GM21447 (cell line): Measurements from ENCODE around the gene ANG.
"Not testable (repeated sequence)": the region's sequence is repeated elsewhere in the genome, so short reads cannot be mapped to it uniquely, and the experiment has no call there.

Source experiments
- ATAC-seq: cut with Tn5 transposase; IDR thresholded peaks from one replicate; pipeline ENCODE4 v1.9.1; 2021; ENCODE audit not compliant: unreplicated experiment

Gene ANG

GRCh38 chr14:20698018-20698329 lies 9.4 kb downstream of the ANG start:
- no peak for ATAC-seq

DNA sequence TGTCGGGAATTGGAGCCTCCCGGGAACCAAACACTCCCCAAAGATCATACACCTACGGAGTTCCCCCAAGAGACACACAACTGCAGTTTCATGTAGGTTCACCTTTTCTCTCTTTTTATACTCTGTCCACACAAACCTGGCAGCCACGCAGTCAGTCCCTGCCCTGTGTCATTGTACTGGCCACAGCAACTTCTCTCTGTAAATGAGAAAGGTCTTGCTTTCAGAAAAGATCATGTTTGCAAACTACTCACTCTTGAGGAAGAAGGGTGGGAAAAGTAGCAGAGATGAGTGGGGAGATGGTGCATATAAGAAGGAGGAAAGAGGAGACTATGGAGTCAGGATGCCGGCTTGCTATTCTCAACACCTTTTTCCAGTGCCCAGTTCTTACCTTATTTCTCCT lies 10.4 kb downstream of the ANG start:
- ATAC-seq: no peak

DNA sequence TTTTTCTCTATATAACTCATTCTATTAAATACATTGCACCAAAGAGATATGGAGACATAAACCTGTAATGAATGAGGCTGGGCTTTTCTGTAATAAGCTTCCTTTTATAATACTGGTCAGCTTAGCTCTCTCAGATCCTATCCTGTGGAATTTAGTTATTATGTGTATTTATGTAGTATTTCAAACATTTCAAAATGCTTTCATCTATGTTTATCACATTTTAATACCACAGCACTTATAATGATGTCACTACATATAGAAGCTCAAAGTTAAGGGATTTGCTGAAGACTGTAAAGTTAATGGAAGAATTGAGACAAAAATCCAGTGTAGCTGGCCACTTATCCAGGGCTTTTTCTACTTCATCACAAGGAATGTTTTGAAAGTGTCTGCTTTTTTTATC lies 11.4 kb downstream of the ANG start:
- no peak for ATAC-seq

GRCh38 chr14:20700965-20701364 lies 12.4 kb downstream of the ANG start:
- not testable (repeated sequence) for ATAC-seq

DNA sequence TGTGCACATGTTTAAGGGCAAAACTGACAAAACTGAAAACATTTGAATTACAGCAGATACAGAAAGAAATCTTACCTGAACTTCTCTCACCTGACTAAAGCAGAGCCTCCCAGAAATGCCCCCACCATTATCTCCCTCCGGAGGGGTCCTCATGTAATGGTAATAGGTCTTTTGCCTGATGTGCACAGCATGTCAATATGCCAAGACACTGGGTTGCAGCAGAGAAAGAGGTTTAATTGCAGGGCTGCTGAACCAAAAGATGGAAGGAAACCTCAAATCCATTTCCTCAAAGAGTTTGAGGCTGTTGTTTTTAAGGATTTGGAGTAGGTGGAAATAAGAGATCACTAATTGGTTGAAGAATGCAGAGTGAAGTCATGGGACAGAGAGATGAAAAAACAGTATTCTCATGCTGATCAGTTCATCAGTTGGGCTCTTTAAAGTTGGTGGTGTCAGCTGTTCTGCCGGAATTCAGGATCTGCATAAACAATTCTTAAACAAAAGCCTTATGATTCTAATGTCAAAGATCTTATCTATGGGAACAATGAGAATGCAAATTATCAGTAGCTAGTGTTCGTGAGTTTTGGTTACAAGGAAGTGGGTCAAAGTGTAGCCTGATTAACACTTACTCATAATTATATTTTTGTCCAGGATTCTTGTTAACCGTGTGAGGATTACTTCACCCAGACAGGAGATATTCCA lies 18.2 kb downstream of the ANG start:
- no peak for ATAC-seq

DNA sequence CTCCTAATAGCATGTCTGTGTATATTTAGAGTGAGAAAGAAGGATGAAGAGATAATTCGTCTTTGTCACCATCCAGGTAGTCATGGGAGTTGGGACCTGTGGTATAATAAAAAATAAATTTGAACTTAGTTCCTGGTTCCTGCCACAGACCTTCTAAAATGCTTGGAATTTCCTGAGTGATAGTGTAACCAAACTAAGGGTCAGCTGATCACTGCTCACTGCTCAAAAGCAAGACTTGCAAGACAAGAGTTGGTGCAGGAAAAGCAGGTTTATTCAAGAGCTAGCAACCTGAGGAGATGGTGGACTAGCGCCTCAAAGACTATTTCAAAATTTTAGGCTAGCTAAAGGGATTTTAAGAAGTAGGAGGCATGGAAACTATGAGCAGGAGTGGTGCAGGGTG lies 19.1 kb downstream of the ANG start:
- ATAC-seq: no peak

- no peak for ATAC-seq
Measured at GRCh38 chr14:20711261-20711660, 22.7 kb downstream of the ANG start.

GRCh38 chr14:20711685-20712084 lies 23.1 kb downstream of the ANG start:
- ATAC-seq: no peak

DNA sequence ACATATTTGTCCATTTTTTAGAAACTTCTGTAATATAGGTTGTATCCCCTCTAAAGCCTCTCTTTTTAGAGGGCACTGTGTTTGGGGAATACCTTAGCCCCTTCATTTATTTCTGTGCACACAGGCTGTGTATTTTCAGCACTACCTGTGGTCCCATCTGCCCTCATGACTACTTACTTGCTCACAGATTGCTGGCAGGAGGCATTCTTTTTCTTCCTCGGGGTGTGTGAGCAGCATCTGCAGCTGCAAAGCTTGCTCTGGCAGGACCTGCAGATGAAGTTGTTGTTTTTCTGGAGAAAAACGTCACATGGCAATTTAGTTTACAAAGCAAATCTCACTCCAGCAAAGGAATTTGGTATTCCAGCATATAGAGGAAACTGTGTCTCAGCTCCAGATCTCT lies 24.3 kb downstream of the ANG start:
- no peak for ATAC-seq

DNA sequence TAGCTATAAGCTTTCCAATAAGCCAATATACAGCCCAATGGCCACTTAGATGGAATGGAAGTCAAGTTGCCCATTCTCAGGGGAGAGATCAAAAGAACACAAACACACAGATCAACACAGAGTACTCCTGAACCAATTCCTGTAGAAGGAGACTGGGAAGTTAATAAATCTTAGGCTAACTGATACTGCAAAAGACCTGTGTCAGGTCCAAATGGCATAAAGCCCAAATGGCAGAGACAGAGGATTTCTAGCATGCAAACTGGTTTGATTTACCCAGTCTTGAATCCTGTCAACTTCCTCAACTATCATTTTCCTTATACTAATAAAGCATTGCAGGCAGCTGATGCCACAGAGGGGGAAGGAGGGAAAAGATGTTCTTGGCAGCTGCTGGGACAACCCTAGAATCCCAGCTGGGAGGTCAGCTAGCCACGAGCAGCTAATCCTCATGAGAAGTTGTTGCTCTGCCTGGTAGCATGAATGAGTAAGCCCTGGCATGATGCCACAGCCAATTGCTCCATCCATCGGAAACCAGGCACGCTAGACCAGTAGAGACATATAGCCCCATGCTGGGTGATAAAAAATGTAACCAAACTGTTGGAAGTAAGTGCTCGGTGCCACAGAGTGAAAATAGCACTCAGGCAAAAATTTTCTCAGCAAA lies 26.2 kb downstream of the ANG start:
- ATAC-seq: no peak

DNA sequence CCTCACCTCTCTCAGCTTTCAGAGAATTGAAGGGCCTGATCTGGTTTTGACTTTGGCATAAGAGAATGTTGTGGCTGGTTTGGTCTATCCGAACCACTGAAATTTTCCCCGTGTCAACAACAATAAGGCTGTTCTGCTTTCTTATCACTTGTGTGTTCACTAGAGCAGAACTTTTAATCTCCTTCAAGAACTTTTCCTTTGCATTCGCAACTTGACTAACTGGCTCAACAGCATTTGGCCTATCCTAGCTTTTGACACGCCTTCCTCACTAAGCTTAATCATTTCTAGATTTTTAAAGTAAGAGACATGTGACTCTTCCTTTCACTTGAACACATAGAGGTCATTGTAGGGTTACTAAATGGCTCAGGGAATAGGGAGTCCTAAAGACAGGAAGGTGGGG lies 31.2 kb downstream of the ANG start:
- no peak for ATAC-seq

- no peak for ATAC-seq
Measured at GRCh38 chr14:20720741-20721140, 32.2 kb downstream of the ANG start.

DNA sequence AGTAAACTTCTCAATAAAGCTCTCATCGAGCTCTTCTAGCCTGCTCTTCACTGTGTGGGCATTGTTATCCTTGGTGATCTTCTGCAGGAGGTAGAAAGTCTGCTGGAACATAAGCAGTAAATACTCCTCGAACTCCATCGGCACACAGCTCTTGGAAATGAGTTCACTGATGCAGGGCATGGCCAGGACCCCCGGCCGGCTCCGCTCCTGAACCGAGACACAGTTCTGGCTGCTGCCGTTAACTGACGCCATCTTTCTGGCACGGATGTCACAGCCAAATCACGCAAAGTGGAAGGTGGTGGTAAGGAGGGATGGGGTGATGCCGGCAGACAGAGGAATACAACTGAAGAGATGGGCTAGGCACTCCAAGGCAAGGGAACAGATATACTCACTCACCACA lies 33.5 kb downstream of the ANG start:
- ATAC-seq: no peak

DNA sequence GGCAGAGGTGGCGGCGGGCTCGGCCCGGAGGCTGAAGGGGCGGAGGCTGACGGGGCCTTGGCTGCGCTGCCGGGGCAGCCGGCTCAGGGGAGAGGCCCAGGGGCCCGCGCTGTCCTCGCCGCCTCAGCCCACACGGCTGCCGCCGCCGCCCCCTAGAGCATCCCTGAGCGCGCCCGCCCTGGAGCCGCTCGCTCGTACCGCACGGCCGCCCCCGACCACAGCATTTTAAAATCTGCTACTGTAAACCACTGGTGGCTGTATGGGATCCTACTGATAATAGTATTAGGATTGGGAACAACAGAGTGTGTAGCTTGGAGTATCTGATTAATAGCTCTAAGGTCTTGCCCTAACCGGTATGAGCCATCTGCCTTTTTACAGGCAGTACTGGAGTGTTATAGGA lies 34.9 kb downstream of the ANG start:
- no peak for ATAC-seq

DNA sequence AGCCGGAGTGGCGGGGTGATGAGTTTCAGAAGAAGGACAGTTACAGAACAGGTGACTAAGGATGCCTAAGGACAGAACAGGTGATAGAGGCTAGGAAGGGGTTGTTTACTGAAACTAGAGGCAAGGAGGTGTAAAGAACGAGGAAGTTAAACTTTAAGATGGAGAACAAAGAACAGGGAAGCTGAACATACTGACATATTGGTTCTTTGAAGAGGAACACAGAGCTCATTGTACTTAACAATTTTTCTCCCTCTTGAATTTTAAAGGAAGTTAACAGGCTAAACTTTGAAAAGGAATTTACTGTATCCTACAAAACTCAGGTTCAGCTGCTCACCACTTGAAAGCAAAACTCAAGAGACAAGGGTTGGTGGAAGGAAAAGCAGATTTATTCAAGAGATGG lies 37.6 kb downstream of the ANG start:
- ATAC-seq: not testable (repeated sequence)

DNA sequence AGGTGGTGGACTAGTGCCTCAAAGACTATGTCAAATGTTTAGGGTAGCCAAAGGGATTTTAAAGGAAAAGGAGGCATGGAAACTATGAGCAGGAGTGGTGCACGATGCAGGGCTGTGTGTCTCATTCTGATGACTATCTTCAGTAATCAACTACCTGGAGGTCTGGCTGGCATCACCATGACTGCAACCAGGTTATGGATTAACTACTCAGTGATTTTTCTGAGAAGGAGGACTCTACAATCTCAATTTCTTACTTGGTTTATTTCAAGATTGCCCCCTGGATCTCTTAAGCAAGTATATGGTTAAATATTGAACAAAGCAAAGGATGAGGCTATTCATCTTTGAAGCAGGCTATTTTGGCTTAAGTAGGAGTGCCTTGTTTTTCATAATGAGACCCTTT lies 38.0 kb downstream of the ANG start:
- ATAC-seq: no peak

DNA sequence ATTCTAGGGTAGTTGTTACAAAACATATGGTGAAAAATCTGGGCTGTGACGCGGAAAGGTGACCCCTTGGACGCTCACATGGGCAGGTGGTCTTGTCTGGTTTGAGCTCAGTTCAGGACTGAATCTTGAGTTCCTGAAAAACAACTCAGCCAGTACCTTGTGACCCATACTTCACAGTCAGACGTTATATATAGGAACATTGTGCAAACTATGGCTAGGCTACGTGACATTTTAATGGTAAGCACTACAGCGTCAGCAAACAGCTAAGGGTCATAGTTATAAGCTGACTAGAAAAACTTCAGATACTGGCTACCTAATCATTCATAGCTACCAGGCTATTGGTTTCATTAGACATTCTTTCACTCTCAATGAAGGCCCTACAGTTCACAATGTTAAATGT lies 42.3 kb downstream of the ANG start:
- ATAC-seq: no peak

DNA sequence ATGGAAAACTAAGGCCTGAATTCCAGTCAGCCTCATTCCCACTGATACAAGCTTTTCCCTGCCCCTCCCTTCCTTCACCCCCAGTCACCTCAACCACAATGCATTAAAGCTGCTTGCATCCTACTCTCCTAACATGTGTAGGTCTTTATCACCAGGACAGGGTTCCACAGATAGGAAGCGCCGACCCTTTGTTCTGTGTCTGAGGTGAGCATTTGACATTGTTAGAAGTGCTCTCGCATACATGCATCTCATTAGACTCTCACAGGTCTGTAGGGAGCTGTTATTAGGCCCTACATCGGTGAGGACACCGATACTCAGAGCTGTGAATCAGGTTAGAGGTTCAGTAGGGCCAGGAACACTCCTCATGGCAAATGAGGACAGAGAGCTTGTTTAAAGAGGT lies 43.9 kb downstream of the ANG start:
- ATAC-seq: no peak

GRCh38 chr14:20732979-20733635 lies 44.5 kb downstream of the ANG start:
- ATAC-seq: no peak

GRCh38 chr14:20733684-20734429 lies 45.3 kb downstream of the ANG start:
- no peak for ATAC-seq

DNA sequence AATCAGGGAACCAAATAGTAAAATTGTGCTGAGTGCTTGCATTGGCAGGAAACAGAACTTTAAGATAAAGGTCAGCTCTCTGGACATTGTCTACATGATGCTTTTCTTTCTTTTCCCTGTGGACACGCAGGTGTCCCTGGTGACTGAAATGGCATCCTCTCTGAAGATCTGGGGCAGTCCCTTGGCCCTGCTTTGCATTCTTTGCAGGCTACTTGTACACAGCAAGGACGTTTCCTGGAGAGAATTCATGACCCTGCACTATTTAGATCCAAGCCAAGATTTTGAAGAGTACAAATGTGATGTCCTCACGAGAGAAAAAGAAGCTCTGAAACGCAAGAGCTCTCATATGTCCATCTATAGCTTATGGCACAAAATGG lies 45.9 kb downstream of the ANG start:
- ATAC-seq: no peak

DNA sequence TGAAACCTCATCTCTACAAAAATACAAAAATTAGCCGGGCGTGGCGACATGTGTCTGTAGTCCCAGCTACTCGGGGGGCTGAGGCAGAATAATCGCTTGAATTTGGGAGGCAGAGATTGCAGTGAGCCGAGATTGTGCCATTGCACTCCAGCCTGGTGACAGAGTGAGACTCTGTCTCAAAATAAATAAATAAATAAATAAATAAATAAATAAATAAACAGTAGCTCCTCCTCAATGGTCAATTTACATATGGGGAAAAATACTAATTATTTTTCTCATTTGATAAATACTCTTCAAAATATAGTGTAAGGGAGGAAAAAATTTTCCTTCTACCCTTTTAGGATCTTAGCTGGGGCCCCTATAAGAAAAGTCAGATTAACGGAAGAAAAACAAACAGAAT lies 49.7 kb downstream of the ANG start:
- ATAC-seq: not testable (repeated sequence)
